GM23338 (cell line): Measurements from ENCODE around the gene IMPDH1. TPM values are rescaled to one million over a fixed set of nuclear protein-coding genes. Genes with fewer than 3 reads are reported as not detected.

Experiments used
- ATAC-seq: fragments of 200-7000 bp; cut with Tn5 transposase; 3 replicates; pipeline ENCODE4 v1.9.1; 2020
- DNase-seq: peaks from one replicate; pipeline ENCODE4 v3.0.0-alpha.2; 2015; ENCODE audit warnings: low spot score
- H2AFZ ChIP-seq: fragments of 200-600 bp; sonication (generic); 2 replicates; pipeline ENCODE4 v1.8.0; 2016; ENCODE audit warnings: antibody characterized with exemption, mild to moderate bottlenecking, moderate library complexity
- H3F3A ChIP-seq: fragments of 200-600 bp; sonication (generic); replicated peaks from 2 replicates; pipeline ENCODE4 v1.8.0; 2017; ENCODE audit warnings: antibody characterized with exemption, mixed run types, low read depth
- H3K27ac ChIP-seq: fragments of 200-600 bp; sonication (generic); 2 replicates; pipeline ENCODE4 v1.6.1; 2016; ENCODE audit warnings: low read depth
- H3K27me3 ChIP-seq: fragments of 200-600 bp; sonication (generic); 2 replicates; pipeline ENCODE4 v1.8.0; 2016; ENCODE audit warnings: mild to moderate bottlenecking, mixed run types, moderate library complexity; ENCODE audit not compliant: insufficient read depth
- H3K36me3 ChIP-seq: fragments of 200-600 bp; sonication (generic); 2 replicates; pipeline ENCODE4 v1.8.0; 2016; ENCODE audit warnings: mild to moderate bottlenecking; ENCODE audit not compliant: insufficient read depth
- H3K4me1 ChIP-seq: fragments of 200-600 bp; sonication (generic); 2 replicates; pipeline ENCODE4 v1.8.0; 2016; ENCODE audit warnings: mild to moderate bottlenecking, moderate library complexity; ENCODE audit not compliant: insufficient read depth
- H3K4me2 ChIP-seq: fragments of 200-600 bp; sonication (generic); 2 replicates; pipeline ENCODE4 v1.7.1; 2017; ENCODE audit warnings: mixed run types
- H3K4me3 ChIP-seq: fragments of 200-600 bp; sonication (generic); 2 replicates; pipeline ENCODE4 v1.6.1; 2016; ENCODE audit warnings: mixed run types
- H3K79me2 ChIP-seq: fragments of 200-600 bp; sonication (generic); replicated peaks from 2 replicates; pipeline ENCODE4 v1.8.0; 2017; ENCODE audit warnings: mild to moderate bottlenecking; ENCODE audit not compliant: insufficient read depth
- H3K9me2 ChIP-seq: fragments of 200-600 bp; sonication (generic); 2 replicates; pipeline ENCODE4 v1.8.0; 2017; ENCODE audit not compliant: insufficient read depth
- H4K20me1 ChIP-seq: fragments of 200-600 bp; sonication (generic); replicated peaks from 2 replicates; pipeline ENCODE4 v1.8.0; 2017; ENCODE audit warnings: mild to moderate bottlenecking; ENCODE audit not compliant: insufficient read depth
- H3K27ac Mint-ChIP-seq: 2 replicates; pipeline ENCODE4 v1.8.0; 2020; ENCODE audit warnings: inconsistent platforms, mild to moderate bottlenecking, moderate library complexity, mixed read lengths
- H3K27me3 Mint-ChIP-seq: 3 replicates; pipeline ENCODE4 v1.8.0; 2022; ENCODE audit warnings: low read depth, mild to moderate bottlenecking, moderate library complexity, mixed read lengths, inconsistent platforms; ENCODE audit not compliant: insufficient read depth, poor library complexity
- H3K36me3 Mint-ChIP-seq: 3 replicates; pipeline ENCODE4 v1.8.0; 2021; ENCODE audit warnings: low read depth, mild to moderate bottlenecking, inconsistent platforms, moderate library complexity, mixed read lengths
- H3K4me1 Mint-ChIP-seq: 3 replicates; pipeline ENCODE4 v1.8.0; 2020; ENCODE audit warnings: mild to moderate bottlenecking, inconsistent platforms, mixed read lengths
- H3K4me3 Mint-ChIP-seq: 3 replicates; pipeline ENCODE4 v1.8.0; 2021; ENCODE audit warnings: moderate library complexity, mild to moderate bottlenecking, inconsistent platforms, mixed read lengths
- H3K9me3 Mint-ChIP-seq: 3 replicates; pipeline ENCODE4 v1.8.0; 2020; ENCODE audit warnings: moderate library complexity, mild to moderate bottlenecking, inconsistent platforms, mixed read lengths
- CREB1 ChIP-seq: fragments of 250-450 bp; sonication (Bioruptor Pico); IDR thresholded peaks from 2 replicates; pipeline ENCODE4 v1.5.0; 2020; ENCODE audit warnings: low read depth, mild to moderate bottlenecking, moderate library complexity
- CTCF ChIP-seq, 2 experiments: fragments of 200-600 bp in 1 of 2; sonication (generic) in 1 of 2; conservative IDR thresholded peaks; 2 replicates each; pipeline versions ENCODE4 v1.5.1 to v1.6.1; 2016 to 2017; ENCODE audit warnings: antibody characterized with exemption in 2 of 2, low read depth in 2 of 2, mild to moderate bottlenecking in 2 of 2, moderate library complexity in 1 of 2
- ETS1 ChIP-seq: IDR thresholded peaks from 2 replicates; pipeline ENCODE4 v1.6.1; 2016; ENCODE audit warnings: antibody characterized with exemption
- EZH2 ChIP-seq: fragments of 200-600 bp; sonication (generic); IDR thresholded peaks from one replicate; pipeline ENCODE4 v1.8.0; 2017; ENCODE audit warnings: antibody characterized with exemption, mild to moderate bottlenecking, low read depth; ENCODE audit not compliant: unreplicated experiment
- EZH2phosphoT487 ChIP-seq: fragments of 200-600 bp; sonication (generic); IDR thresholded peaks from one replicate; pipeline ENCODE4 v1.8.1; 2018; ENCODE audit warnings: antibody characterized with exemption; ENCODE audit not compliant: unreplicated experiment
- JUNB ChIP-seq: IDR thresholded peaks from one replicate; pipeline ENCODE4 v1.6.1; 2016; ENCODE audit warnings: antibody characterized with exemption; ENCODE audit not compliant: unreplicated experiment
- NANOG ChIP-seq: IDR thresholded peaks from 2 replicates; pipeline ENCODE4 v1.6.1; 2016; ENCODE audit warnings: antibody characterized with exemption, borderline replicate concordance
- POLR2AphosphoS5 ChIP-seq: IDR thresholded peaks from 2 replicates; pipeline ENCODE4 v1.6.1; 2016; ENCODE audit warnings: antibody characterized with exemption, low read depth
- REST ChIP-seq: IDR thresholded peaks from one replicate; pipeline ENCODE4 v1.6.1; 2018; ENCODE audit warnings: antibody characterized with exemption; ENCODE audit not compliant: unreplicated experiment
- STAT1 ChIP-seq: IDR thresholded peaks from one replicate; pipeline ENCODE4 v1.6.1; 2016; ENCODE audit warnings: antibody characterized with exemption; ENCODE audit not compliant: unreplicated experiment
- ZNF114 ChIP-seq: fragments of 250-450 bp; sonication (Bioruptor Pico); IDR thresholded peaks from 2 replicates; pipeline ENCODE4 v1.5.0; 2020; ENCODE audit warnings: mild to moderate bottlenecking, moderate library complexity
- ZNF331 ChIP-seq: fragments of 250-450 bp; sonication (Bioruptor Pico); IDR thresholded peaks from 2 replicates; pipeline ENCODE4 v1.5.0; 2020; ENCODE audit warnings: low read depth, mild to moderate bottlenecking, moderate library complexity
- ZNF462 ChIP-seq: fragments of 250-450 bp; sonication (Bioruptor Pico); IDR thresholded peaks from 2 replicates; pipeline ENCODE4 v1.5.0; 2020; ENCODE audit warnings: mild to moderate bottlenecking, moderate library complexity
- long read RNA-seq: library from polyadenylated mRNA; unstranded; transcript quantifications from one replicate; pipeline ENCODE4 v2.0.0, GENCODE V29; 2020; ENCODE audit not compliant: unreplicated experiment
- polyA plus RNA-seq: library from polyadenylated mRNA; unstranded; fragments of >200 nt; fragmentation: Nextera tagmentation; extraction: Ambion mirVana; gene quantifications from 2 replicates; pipeline ENCODE4 v1.2.1, GENCODE V29; 2016
- total RNA-seq: library from RNA; depleted of rRNA; stranded (reverse); fragments of >200 nt; shearing (Covaris generic); gene quantifications from 2 replicates; pipeline ENCODE4 v1.2.3, GENCODE V29; 2014; rRNA removed

Gene IMPDH1
- total RNA-seq (35.8 and 48.3 TPM in 2 replicates), polyA plus RNA-seq (15.3 and 16.4 TPM in 2 replicates)
- long read RNA-seq, partial matches to known transcripts = 19 of 25 reads
- long read RNA-seq, other reads (novel, unspliced or antisense) = 5 of 25 reads

GRCh38 chr7:128409596-128410450, at the start of gene IMPDH1:
IMPDH1 (minus strand) TSS chr7:128409982; CDS start chr7:128409901, 81 bp downstream.
- H3K27ac ChIP-seq = no peak within 1 kb of the TSS
- no peaks in the 10 kb centered on the region for H3K36me3 Mint-ChIP-seq
- ATAC-seq = peak; percentile 76

More at GRCh38 chr7:128409596-128410450, at the start of gene IMPDH1:
- TF ChIP-seq NANOG (no peak), JUNB (no peak), CTCF (conservative IDR thresholded peaks at IDR 0.05; ENCODE audit: low read depth in 2 of 2) (no peak), ETS1 (no peak), EZH2phosphoT487 (peak; percentile 46), EZH2 (peak; percentile 41), ZNF331 (no peak), ZNF462 (no peak), ZNF114 (CRISPR knock-in tag) (no peak), POLR2AphosphoS5 (peak; percentile 59), STAT1 (no peak), CREB1 (CRISPR knock-in tag) (no peak), REST (no peak)
- peaks cover 12% of the 10 kb centered on the region; the same call in 2 of the 3 replicates for H3K9me3 Mint-ChIP-seq
- Histone ChIP-seq H3K9me2 (no peaks in the 10 kb centered on the region), H3F3A (peaks cover 4% of the 10 kb centered on the region; the same call in 1 of the 2 replicates), H3K4me3 (peak within 1 kb of the TSS; percentile 78), H3K4me2 (peak within 1 kb of the TSS; percentile 79), H4K20me1 (no peaks in the 10 kb centered on the region; the same call in 1 of the 2 replicates), H3K27me3 (peaks cover 90% of the 10 kb centered on the region), H2AFZ (peak within 1 kb of the TSS; percentile 100), H3K79me2 (no peaks in the 10 kb centered on the region), H3K36me3 (no peaks in the 10 kb centered on the region), H3K4me1 (peaks cover 21% of the 10 kb centered on the region)
- peaks cover 32% of the 10 kb centered on the region for H3K4me1 Mint-ChIP-seq
- H3K27ac Mint-ChIP-seq = no peak within 1 kb of the TSS
- H3K27me3 Mint-ChIP-seq = peaks cover 56% of the 10 kb centered on the region
- peak; percentile 83 for DNase-seq
- peak within 1 kb of the TSS; percentile 85 for H3K4me3 Mint-ChIP-seq
